Measurements from ENCODE around the gene TFE3.
A peak's percentile ranks its signal among the peaks of the same experiment; 100 is the strongest.

TFE3 gene

GRCh38 chrX:49019050-49019449, 24.1 kb downstream of the TFE3 start:
- POLR2A ChIA-PET = no interaction called here
- CTCF ChIA-PET = no interaction called here
- no peak for TF ChIP-seq L3MBTL2 (conservative IDR thresholded peaks at IDR 0.05)
- TF ChIP-seq TARDBP (IDR thresholded peaks at IDR 0.05) = no peak
- no peak for TF ChIP-seq NFRKB (IDR thresholded peaks at IDR 0.05)
- TF ChIP-seq ELF4 (IDR thresholded peaks at IDR 0.05) = no peak
- TF ChIP-seq PKNOX1 (IDR thresholded peaks at IDR 0.05) = no peak
- TF ChIP-seq SP1 (IDR thresholded peaks at IDR 0.05) = no peak
- no peak for TF ChIP-seq ARNT (IDR thresholded peaks at IDR 0.05)
- no peak for TF ChIP-seq SUZ12 (IDR thresholded peaks at IDR 0.05)
- TF ChIP-seq FOXK2 (IDR thresholded peaks at IDR 0.05) = no peak
- no peak for TF ChIP-seq LEF1 (IDR thresholded peaks at IDR 0.05; ENCODE audit: borderline replicate concordance)
- no peak for TF ChIP-seq FOXM1 (IDR thresholded peaks at IDR 0.05; ENCODE audit: borderline replicate concordance)
- TF ChIP-seq FOXA1 (IDR thresholded peaks at IDR 0.05) = no peak
- no peak for TF ChIP-seq HDGF (IDR thresholded peaks at IDR 0.05; ENCODE audit: borderline replicate concordance)
- TF ChIP-seq CTBP1 (IDR thresholded peaks at IDR 0.05; ENCODE audit: borderline replicate concordance) = no peak
- TF ChIP-seq BHLHE40 (IDR thresholded peaks at IDR 0.05; ENCODE audit: borderline replicate concordance) = no peak
- TF ChIP-seq ZNF384 (IDR thresholded peaks at IDR 0.05) = no peak
- DNase-seq (ENCODE audit: extremely low spot score) = no peak

GRCh38 chrX:49003696-49004095, 39.5 kb downstream of the TFE3 start:
- POLR2A ChIA-PET = interaction anchor here (2.0 kb wide), 1 partner anchor 45 kb away, joined by 14 read pairs; no protein-coding TSS in a partner anchor
- no peak for TF ChIP-seq ARNT (IDR thresholded peaks at IDR 0.05)
- TF ChIP-seq FOXM1 (IDR thresholded peaks at IDR 0.05; ENCODE audit: borderline replicate concordance) = no peak
- TF ChIP-seq FOXA1 (IDR thresholded peaks at IDR 0.05) = no peak
- TF ChIP-seq TARDBP (IDR thresholded peaks at IDR 0.05) = no peak
- TF ChIP-seq LEF1 (IDR thresholded peaks at IDR 0.05; ENCODE audit: borderline replicate concordance) = no peak
- no peak for TF ChIP-seq ZNF384 (IDR thresholded peaks at IDR 0.05)
- TF ChIP-seq HDGF (IDR thresholded peaks at IDR 0.05; ENCODE audit: borderline replicate concordance) = no peak
- no peak for TF ChIP-seq BHLHE40 (IDR thresholded peaks at IDR 0.05; ENCODE audit: borderline replicate concordance)
- TF ChIP-seq ELF4 (IDR thresholded peaks at IDR 0.05) = no peak
- no peak for TF ChIP-seq SP1 (IDR thresholded peaks at IDR 0.05)
- TF ChIP-seq CTBP1 (IDR thresholded peaks at IDR 0.05; ENCODE audit: borderline replicate concordance) = no peak
- TF ChIP-seq L3MBTL2 (conservative IDR thresholded peaks at IDR 0.05) = no peak
- no peak for TF ChIP-seq NFRKB (IDR thresholded peaks at IDR 0.05)
- no peak for TF ChIP-seq SUZ12 (IDR thresholded peaks at IDR 0.05)
- no peak for TF ChIP-seq FOXK2 (IDR thresholded peaks at IDR 0.05)
- TF ChIP-seq PKNOX1 (IDR thresholded peaks at IDR 0.05) = no peak
- no peak for DNase-seq (ENCODE audit: extremely low spot score)
- CTCF ChIA-PET = no interaction called here

- POLR2A ChIA-PET = interaction anchor here (0.6 to 2.0 kb wide), 6 partner anchors 11 to 165 kb away, joined by 3 to 19 read pairs (median 4); partner anchors contain the start of gene TFE3
- peak; percentile 85 for DNase-seq (ENCODE audit: extremely low spot score)
- CTCF ChIA-PET = interaction anchor here (0.6 to 1.4 kb wide), 2 partner anchors 30 to 75 kb away, joined by 3 read pairs; partner anchors contain the start of gene KCND1
- TF ChIP-seq BHLHE40 (IDR thresholded peaks at IDR 0.05; ENCODE audit: borderline replicate concordance) = peak; percentile 83
- peak; percentile 23; the same call in 1 of the 2 replicates for TF ChIP-seq PKNOX1 (IDR thresholded peaks at IDR 0.05)
- TF ChIP-seq FOXM1 (IDR thresholded peaks at IDR 0.05; ENCODE audit: borderline replicate concordance) = peak; percentile 83; the same call in 1 of the 2 replicates
- no peak for TF ChIP-seq SP1 (IDR thresholded peaks at IDR 0.05)
- no peak for TF ChIP-seq HDGF (IDR thresholded peaks at IDR 0.05; ENCODE audit: borderline replicate concordance)
- TF ChIP-seq ZNF384 (IDR thresholded peaks at IDR 0.05) = peak; percentile 39; the same call in 1 of the 2 replicates
Measured at GRCh38 chrX:49002091-49002935, 40.8 kb downstream of the TFE3 start, which contains the start of gene GRIPAP1. TSS of gene GRIPAP1 (minus strand) at chrX:49002264. CDS start at chrX:49002229, 35 bp downstream.

- peak; percentile 26 for DNase-seq (ENCODE audit: extremely low spot score)
- POLR2A ChIA-PET = interaction anchor here (0.7 to 2.0 kb wide), 4 partner anchors 10 to 43 kb away, joined by 4 to 19 read pairs (median 9); partner anchors contain the start of gene TFE3
- no peak for TF ChIP-seq NFRKB (IDR thresholded peaks at IDR 0.05)
- no peak for TF ChIP-seq L3MBTL2 (conservative IDR thresholded peaks at IDR 0.05)
- TF ChIP-seq PKNOX1 (IDR thresholded peaks at IDR 0.05) = no peak
- no peak for TF ChIP-seq TARDBP (IDR thresholded peaks at IDR 0.05)
- no peak for TF ChIP-seq ZNF384 (IDR thresholded peaks at IDR 0.05)
- TF ChIP-seq CTBP1 (IDR thresholded peaks at IDR 0.05; ENCODE audit: borderline replicate concordance) = no peak
- no peak for TF ChIP-seq FOXM1 (IDR thresholded peaks at IDR 0.05; ENCODE audit: borderline replicate concordance)
- TF ChIP-seq BHLHE40 (IDR thresholded peaks at IDR 0.05; ENCODE audit: borderline replicate concordance) = no peak; the same call in 1 of the 2 replicates
- TF ChIP-seq ARNT (IDR thresholded peaks at IDR 0.05) = no peak
- TF ChIP-seq FOXK2 (IDR thresholded peaks at IDR 0.05) = no peak
- no peak for TF ChIP-seq ELF4 (IDR thresholded peaks at IDR 0.05)
- TF ChIP-seq FOXA1 (IDR thresholded peaks at IDR 0.05) = no peak
- TF ChIP-seq HDGF (IDR thresholded peaks at IDR 0.05; ENCODE audit: borderline replicate concordance) = no peak
- no peak for TF ChIP-seq SUZ12 (IDR thresholded peaks at IDR 0.05)
- TF ChIP-seq LEF1 (IDR thresholded peaks at IDR 0.05; ENCODE audit: borderline replicate concordance) = no peak
- no peak for TF ChIP-seq SP1 (IDR thresholded peaks at IDR 0.05)
- CTCF ChIA-PET = no interaction called here
Measured at GRCh38 chrX:49001521-49002090, 41.6 kb downstream of the TFE3 start.

Data from HEK293T (cell line).